ENCODE results near the gene DGKG.
A peak's percentile ranks its signal among the peaks of the same experiment; 100 is the strongest.

DGKG gene

DNA sequence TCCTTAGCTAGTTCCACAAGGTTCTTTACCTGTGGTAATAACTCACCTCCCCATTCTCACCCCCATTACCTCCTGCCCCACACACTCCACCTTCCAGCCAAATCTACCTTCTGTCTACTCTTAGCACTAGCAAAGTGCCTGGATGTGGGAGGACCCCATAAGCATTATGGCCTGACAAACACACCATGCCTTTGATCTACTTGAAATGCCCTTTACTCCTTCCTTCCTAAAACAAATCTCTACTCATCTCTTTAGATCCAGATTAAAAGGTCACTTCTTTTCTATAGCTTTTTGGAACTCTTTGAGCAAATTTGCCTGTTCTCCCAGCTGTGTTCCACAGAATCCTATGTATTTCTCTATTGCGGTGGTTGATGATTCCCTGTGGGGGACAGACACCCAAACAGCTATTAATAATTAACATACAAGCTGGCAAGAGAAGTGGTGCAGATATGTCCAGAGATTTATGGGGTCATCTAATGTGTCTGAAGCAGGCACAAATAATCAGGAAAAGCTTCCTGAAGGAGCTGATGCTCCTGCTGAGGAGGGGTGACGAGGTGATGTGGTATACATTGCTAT is 34.0 kb downstream of the DGKG start:
- no peak for DNase-seq
- intact Hi-C loops (cut with DNase I) = no loop called here

DNA sequence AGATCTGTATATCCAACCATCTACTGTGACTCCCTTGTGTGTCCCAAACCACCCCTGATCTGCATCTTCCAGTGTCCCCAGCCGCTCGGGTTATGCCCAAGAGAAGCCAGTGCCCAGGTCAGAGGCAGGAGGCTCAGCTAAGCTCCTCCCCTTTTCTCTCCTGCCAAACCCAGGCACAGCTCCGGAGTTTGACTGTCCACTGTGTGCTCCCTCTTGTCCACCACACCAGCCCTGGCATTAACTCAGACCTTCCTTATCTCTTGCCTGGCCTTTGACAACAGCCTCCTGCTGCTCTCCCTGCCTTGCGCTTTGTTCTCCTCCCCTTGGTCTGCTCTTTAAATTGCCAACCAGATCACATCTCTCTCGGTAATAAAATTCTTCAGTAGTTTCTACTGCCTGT is 39.3 kb downstream of the DGKG start:
- intact Hi-C loops (cut with DNase I) = no loop called here
- DNase-seq = no peak

DNA sequence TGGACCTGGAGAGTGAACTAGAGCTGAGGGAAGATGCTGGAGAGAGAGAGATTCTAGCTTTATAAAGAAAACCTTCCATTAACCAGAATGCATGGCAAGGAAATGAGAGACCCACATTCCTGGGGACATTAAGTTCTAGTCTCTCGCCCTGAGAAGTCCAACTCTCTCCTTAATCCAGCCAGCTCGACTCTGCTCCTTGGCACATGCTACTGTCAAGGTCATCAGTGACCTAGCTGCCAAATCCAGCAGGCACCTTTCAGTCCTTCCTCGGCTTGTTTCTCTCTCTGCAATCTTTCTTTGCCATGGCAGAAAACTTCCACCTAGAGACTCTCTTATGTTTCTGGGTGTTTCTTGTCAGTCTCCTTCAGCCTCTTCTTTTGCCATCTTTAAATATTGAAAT is 40.3 kb downstream of the DGKG start:
- DNase-seq = no peak
- intact Hi-C loops (cut with DNase I) = no loop called here

DNA sequence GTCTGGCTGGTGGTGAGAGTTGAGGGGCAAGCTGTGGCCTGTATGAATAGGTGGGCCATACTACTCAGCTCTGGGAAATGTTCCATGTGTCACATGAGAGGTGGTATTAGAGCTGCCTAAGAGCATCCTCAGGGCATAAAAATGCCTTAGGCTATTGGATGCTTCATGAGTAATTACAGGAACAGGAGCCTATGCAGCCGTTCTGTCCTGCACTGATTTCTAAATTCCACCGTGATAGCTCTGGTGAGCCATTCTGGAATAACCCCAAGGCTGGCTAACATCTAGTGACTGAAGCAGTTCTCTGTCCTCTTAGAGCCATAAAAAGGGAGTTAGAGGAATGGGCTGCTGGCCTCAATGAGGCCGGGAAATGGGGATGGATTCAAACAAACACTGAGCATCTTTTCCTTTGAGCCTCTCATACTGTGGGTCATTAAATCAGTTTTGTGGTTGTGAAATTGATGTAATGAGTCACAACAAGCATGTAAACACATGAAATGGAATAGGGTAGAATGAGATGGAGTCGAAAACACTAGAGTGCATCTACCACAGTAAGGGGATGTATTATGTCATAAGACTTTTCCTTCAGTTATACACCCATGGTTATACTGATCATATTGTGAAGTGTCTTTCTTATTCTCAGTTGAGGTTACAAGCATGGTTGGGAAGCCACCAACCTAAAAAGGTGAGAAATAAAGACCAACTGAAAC is 41.0 kb downstream of the DGKG start:
- intact Hi-C loops (cut with DNase I) = no loop called here
- DNase-seq = no peak

DNA sequence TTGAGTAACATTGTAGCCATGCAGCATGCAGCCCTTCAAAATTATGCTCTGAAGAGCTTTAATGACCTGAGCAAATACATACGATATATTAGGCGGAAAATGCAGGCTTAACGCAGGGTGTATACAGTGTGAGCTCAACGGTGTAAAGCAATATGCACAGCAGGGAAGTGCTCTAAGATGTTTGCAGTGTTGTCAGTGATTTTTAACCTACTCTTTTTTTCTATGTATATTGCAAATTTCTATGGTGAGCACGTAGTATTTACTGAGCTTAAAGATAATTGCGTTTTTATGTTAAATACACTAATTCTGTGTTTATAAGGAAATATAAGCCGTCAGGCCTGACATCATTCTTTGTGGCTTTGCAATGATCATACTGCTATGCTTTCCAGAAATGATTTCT is 42.1 kb downstream of the DGKG start:
- no peak for DNase-seq
- intact Hi-C loops (cut with DNase I) = no loop called here

DNA sequence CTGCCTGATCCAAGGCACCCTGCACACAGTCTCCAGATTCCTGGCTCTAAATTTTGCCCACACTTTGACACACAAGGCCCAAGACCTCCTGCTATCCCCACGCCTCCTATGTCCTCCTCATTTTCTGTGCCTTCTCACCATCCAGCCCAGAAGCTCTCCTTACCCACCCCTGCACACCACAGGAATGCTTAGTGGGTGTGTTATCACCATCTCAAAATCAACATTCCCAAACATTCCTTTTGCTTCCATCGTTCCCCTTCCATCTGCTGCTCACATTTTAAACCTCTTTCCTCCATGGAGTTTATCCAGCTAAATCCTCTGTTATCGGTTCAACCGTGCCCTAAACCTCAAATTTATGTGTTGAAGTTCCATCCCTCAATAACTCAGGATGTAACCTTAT is 43.9 kb downstream of the DGKG start:
- DNase-seq = no peak
- intact Hi-C loops (cut with DNase I) = no loop called here

DNA sequence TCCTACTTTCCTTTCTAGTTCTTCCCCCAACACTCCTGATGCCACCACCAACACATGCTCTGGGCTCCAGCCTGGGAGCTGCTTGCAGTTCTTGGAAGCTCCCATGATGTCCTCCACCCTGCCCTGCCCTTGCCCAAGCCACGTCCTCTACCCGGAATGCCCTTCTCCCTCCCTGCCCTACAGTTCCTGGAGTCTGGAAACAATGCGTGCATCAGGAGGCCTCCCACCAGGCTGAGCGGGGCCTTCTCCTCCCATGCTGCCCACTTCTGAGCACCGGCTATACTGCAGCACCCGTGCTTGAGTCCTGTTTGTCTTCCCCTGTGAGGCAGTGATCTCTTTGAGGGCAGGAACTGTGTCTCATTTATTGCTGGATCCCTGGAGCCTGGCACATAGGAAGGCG is 44.6 kb downstream of the DGKG start:
- intact Hi-C loops (cut with DNase I) = no loop called here
- DNase-seq = no peak

DNA sequence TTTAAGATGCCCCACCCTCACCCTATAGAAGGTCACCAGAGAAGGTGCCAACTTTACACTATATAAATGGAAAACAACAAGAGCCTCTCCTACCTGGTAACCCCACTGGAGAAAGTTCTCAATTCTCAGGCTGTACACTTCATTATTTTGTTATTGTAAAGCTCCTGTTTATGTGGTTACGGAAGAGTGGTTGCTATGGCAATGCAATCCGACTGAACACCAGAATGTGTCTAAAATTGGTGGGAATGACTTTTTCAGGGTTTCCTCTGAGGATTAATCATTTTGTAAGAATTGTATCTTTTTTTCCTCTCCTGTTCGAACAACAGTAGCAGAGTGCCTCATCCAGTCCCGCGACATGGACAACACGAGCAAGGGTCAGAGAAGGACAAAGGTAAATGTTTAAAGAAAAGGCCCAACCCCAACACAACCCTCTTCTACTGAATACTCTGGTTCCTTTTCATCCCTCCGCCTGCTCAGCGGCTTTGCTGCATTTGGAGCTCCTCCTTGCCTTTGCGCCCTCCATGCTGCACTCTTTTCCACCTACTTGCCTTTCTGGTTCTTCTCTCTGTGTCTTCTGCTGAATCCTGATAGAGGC is 45.3 kb downstream of the DGKG start:
- intact Hi-C loops (cut with DNase I) = no loop called here
- DNase-seq = no peak

DNA sequence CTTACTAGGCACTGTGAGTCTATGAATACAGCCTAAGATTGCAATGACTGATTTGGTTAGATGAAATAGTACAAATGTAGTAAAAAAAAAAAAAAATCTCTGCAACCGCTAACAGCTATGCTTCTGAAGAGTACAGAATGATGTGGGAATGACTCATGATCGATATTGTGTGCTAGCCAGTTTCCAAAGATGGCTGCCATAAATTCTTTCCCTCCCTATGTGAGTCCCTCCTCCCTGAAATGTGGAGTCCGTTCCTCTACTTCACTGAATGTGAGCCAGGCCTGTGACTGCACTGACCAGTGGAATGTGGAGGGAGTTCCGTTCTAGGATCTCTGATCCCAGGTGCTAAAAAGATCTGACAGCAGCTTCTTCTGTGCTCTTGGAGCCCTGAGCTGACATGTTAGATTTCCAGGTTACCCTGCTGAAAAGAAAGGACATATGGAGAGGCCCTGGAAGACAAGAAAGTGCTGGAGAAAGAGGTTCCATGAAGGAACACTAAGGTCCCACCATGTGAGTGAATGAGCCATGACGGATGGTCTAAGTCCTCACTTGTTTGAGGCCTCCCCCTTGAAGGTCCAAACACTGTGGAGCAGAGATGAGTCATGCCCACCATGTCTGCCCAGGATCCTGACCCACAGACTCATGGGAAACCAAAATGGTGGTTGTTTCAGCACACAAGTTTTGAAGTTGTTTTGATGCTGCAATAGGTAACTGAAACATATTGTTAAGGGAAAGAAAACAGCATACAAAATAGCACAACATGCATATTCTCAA is 46.3 kb downstream of the DGKG start:
- intact Hi-C loops (cut with DNase I) = no loop called here

DNA sequence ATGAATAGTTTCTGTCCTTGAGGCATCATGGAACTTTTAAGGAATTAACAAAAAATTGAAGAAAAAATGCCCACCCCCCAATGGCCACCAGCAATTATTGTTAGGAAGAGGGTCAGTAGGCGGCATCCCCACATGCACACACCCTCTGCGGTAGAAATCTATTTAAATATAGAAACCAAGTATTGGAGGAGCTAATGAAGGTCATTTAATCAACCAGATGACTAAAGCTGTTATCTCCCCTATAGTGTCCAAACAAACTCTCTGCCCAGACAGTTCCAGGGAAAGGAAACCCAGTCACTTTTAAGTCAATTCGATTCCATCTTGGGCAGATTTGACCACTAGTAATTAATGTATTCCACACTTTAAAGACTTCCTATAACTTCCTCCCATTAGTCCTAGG is 47.1 kb downstream of the DGKG start:
- DNase-seq = no peak
- intact Hi-C loops (cut with DNase I) = no loop called here

More for the DNA sequence above, 46.3 kb downstream of the DGKG start:
- no peak for DNase-seq

DNA sequence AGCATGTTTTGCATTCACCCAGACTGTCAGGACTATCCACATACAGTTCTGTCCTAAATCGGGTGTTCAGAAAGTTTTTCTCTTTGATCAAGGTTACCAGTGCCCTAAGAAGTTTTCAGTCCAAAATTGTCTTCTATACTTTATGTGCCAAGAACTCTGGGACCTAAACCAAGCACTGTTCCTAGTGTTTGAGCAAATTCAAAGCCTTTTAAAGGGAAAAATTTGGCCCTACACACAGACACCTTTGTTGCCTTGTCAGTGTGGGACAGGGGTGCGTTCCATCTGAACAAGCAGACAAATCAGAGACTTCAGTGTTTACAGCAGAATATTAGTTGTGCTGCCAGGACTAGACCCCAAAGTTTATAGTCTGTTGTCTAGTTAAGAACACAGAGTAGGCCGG is 50.6 kb downstream of the DGKG start:
- intact Hi-C loops (cut with DNase I) = no loop called here
- peak in 7 of 42 donors; percentile 2 to 40 (median 19) for DNase-seq

DNA sequence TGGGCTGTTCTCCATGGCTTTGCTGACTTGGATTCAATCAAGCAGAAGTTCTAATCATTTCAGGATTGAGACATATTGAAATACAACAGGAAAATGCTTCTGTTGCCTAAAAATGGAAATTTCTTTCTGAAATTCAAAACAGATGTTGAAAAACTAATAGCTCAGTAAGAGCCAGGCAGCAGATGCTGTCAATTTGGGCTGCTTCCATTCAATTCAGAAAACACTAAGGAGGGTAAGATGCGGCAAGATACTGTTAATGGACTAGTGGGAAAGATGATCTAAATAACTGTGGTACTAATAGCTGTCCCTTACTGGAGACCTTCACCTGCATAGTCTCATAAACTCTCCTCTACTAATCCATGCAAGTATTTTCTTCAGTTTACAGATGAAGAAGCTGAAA is 53.5 kb downstream of the DGKG start:
- DNase-seq = no peak
- intact Hi-C loops (cut with DNase I) = no loop called here

DNA sequence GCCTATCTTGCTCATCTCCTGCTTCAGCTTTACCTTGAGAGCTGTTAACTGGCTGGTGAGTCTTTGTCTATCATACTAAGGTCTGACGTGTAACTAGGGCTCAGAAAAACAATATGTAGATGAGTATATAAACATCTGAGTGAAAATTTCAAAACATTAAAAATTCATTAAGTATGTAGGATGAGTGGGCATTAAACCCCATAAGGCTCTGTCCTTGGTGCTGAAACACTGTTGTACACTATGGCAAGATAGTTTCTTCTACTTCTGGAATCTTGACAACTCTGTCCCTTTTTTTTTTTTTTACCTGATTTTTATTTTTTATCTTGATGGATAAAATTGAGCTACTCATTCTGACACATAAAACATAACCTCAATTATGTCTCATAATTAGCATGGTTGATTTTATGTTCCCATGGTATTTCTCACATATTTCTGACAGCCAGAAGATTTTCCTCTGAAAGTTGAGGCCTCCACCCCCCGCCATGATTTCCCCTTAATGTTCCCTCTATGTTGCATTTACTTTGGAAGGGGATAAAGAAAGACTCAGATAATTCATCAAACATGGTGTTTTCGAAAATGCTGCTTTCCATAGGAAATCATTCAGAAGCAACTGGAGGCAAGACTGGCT is 54.3 kb downstream of the DGKG start:
- intact Hi-C loops (cut with DNase I) = no loop called here
- no peak for DNase-seq

DNA sequence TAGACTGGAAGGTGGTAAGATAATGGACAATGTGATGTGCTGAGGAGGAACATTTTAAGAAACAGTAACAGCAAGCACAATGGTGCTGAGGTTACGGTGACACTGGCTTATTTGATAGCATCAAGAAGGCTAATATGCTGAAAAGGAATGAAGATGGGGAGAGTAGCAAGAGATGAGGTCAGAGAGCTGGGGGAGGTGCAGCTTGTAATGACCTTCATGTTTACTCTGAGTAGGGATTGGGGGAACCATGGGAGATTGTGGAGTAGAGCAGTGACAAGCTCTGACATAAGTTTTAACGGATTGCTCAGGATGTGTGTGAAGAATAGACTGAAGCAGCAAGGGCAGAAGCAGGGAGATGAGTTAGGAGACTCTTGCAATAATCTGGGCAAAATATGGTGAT is 56.7 kb downstream of the DGKG start:
- intact Hi-C loops (cut with DNase I) = no loop called here
- no peak for DNase-seq

DNA sequence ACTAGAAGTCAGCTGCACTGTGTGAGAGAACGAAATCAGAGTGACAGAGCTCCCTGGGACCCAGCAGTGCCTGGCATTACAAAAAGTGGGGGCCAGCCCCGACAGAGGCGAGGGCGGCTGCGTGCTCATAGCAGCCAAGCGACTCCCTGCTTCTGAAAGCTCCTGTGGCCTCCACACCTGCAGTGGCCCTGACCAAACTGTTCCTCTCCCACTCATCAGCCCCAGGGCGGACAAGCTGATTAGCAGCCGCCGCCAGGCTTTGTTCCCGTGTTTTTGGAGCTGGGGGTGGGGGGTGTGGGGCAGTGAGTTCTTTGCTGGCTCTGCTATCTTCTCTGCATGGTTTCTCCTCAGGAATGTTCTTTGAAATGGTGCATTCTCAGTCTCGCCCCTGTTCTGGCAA is 58.1 kb downstream of the DGKG start:
- DNase-seq = no peak
- intact Hi-C loops (cut with DNase I) = no loop called here

DNA sequence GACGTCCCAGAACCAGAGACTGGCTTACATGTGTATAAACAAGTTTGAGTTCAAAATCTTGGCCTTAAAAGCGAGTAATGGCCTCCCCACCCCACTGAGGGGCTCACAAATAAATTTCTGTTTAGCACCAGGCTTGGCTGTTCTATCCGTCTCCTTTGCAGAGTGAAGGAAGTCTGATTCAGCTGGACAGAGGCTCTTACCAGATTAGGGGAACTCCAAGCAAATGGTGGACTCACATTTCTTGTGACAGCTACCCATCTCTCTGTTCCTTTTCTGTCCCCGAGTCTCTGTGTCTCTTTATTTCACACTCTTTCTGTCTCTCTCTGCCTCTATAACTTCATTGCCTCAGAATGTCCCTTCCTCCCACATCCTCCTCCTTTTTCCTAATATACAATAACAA is 62.7 kb downstream of the DGKG start:
- no peak for DNase-seq
- intact Hi-C loops (cut with DNase I) = no loop called here

DNA sequence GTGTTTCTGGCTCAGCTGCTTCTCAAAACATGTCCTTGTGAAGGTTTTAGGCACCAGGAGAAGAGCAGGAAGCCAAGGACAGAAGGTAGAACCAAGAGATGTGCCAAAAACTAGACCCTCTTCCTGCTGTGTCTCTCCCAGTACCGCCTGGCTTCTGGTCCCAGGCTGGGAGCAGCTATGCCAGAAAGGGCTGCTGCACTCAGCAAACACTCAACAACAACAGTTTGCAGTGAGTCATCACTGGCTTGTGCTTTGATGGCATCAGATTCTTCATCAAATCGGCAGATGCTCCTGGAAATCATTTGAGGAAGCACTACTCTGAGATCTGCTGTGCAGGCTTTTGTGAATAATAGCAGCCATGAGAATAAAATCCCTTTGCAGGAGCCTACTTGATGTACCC is 63.2 kb downstream of the DGKG start:
- intact Hi-C loops (cut with DNase I) = no loop called here
- DNase-seq = peak in 5 of 42 donors; percentile 7 to 59 (median 19)

DNA sequence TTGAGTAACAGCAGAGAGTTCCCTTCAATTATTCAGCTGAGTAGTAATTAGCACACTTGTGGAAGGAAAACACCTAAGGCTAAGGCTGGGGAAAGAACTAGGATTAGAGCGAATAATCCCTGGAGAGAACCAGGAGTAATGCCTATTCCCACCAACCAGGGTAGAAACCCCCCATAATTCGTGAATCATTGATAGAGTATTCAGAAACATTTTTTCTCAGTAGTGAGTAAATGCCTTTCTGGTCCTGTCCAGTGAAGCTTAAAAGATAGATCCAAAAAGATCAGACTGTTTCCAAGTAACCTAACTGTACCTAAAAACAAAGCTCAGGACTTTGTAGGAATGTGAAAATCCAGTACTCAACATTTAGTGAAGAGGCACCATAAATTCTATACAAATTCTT is 71.2 kb downstream of the DGKG start:
- DNase-seq = no peak
- intact Hi-C loops (cut with DNase I) = no loop called here

DNA sequence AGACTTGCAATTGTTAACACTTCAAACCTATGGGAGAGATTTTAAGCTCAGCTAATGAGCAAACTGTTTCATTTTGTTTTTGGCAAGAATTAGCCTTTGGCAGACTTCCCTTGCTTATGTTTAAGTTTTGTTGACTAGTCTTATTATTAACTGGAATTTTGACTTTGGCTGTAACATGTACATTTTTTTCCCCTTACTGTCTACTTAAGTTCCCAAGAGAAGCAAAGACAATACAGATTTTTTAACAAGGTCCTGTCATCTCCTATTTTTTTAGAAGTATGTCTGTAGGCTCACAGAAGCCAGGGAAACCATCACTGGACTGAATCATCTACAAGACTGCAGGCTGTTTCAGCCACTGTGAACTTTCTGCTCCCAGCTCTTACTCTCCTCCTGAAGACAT is 74.3 kb downstream of the DGKG start:
- intact Hi-C loops (cut with DNase I) = no loop called here
- DNase-seq = no peak

DNA sequence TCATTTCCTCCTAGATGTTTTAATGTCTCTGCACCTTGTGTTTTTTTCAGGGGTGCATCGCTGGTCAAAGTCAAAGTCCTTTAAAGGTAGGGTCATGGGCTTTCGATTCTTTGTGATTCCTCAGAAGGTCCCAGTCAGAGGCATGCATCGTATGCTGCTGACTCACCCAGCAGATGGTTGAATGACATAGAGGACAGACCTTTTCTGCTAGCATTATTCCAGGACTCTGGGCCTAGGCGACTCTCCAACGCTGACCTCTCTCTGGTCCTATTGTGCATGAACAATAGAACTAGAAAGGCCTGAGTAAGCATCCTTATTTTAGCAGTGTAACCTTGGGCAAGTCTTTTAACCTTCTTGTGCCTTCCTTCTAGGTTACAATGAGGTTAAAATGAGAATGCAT is 75.9 kb downstream of the DGKG start:
- DNase-seq = no peak

More for the DNA sequence above, 75.9 kb downstream of the DGKG start:
- intact Hi-C loops (cut with DNase I) = no loop called here
